Stimulated activated CD4-positive, alpha-beta T cell treated with anti-CD3 and anti-CD28 coated beads, Interleukin-2, amount 100 ng/mL, for 4 hours (primary cell): Measurements from ENCODE around the gene DEAF1.

Experiments used
- DNase-seq: peaks from one replicate; pipeline ENCODE4 v3.0.0-alpha.2; 2020; ENCODE audit warnings: low read depth

DEAF1 gene

DNA sequence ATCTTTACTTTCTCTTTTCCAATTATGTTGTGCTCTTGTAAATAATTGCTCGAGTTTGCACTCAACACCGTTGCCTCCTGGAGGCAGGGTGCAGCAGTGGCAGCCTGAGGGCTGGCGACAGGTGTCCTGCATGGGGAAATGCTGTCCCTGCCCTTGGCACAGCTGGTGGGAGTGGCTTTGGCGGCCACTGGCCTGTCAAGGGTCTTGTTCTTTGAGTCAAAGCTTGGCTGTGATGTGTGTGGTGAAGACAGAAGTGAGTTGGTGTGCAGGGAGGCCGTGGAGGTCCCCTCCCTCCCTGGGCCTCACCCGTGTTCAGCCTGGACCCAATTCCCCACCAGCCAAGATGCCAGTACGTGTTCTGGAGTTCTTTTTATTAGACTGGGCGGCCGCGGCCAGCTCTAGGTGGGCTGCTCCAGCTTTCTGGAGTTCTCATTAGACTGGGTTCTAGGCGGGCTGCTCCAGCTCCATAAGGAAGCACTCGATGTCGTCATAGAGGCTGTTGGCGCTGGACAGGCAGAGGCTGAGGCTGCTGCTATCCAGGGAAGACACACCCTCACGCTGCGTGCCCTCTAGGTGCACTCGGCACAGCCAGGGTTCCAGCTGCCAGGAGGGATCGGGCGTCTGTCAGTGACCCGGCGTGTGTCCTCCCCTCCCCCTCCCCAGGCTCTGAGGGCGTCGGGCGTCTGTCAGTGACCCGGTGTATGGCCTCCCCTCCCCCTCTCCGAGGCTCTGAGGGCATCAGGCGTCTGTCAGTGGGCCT, 82.6 kb downstream of the DEAF1 start:
- DNase-seq: no peak

DNA sequence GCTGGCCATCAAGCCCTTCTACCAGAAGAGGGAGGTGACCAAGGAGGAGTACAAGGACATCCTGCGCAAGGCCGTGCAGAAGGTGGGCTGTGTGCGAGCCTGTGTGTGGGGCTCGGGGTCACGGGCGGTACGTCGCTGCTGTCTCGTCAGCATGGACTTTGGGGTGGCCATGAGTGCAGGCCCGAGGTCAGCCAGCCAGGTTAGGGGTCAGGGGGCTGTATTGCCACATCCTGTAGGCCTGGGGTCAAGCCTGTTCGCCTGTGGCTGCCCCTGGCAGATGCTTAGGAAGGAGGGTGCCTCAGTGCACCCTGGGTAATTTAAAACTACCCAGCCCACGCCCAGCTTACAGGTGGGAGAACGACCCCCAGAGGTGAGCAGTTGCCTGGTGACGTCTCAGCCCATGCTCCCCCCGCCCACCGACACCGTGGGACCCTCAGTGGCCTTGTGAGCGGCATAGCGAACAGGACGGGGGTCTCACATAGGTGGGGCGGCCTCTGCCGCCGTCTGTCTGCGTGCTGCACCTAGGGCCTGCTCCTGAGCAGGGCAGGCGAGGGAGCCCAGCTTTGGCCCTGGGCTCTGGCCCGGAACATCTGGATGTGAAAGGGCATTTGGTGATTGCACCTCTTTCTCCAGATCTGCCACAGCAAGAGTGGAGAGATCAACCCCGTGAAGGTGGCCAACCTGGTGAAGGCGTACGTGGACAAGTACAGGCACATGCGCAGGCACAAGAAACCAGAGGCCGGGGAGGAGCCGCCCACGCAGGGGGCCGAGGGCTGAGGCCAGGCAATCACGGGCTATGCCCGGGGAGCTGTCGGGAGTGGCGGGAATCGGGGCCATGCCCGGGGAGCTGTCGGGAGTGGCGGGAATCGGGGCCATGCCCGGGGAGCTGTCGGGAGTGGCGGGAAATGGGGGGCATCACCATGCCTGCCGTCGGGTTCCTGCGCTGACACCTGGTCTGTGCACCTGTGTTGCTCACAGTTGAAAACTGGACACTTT, 83.7 kb downstream of the DEAF1 start:
- no peak for DNase-seq

DNA sequence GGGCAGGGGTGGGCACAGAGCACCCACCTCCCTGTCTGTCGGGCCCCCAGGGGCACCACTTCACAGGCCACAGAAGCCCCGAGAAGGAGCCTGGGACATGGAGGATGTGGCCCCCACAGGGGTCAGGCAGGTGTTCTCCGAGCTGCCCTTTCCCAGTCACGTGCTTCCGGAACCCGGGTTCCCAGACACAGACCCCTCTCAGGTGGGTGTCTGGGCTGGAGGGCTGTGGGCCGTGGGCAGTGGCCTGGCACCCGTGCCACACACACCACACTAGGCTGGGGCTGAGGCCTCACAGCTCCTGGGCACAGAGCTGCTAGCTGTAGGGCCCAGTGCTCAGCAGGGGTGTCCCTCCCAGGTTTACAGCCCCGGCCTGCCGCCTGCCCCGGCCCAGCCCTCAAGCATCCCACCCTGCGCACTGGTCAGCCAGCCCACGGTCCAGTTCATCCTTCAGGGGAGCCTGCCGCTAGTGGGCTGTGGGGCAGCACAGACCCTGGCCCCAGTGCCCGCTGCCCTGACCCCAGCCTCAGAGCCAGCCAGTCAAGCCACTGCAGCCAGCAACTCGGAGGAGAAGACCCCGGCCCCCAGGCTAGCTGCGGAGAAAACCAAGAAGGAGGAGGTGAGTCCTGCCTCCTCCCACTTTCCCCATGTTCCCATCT, 84.7 kb downstream of the DEAF1 start:
- no peak for DNase-seq

DNA sequence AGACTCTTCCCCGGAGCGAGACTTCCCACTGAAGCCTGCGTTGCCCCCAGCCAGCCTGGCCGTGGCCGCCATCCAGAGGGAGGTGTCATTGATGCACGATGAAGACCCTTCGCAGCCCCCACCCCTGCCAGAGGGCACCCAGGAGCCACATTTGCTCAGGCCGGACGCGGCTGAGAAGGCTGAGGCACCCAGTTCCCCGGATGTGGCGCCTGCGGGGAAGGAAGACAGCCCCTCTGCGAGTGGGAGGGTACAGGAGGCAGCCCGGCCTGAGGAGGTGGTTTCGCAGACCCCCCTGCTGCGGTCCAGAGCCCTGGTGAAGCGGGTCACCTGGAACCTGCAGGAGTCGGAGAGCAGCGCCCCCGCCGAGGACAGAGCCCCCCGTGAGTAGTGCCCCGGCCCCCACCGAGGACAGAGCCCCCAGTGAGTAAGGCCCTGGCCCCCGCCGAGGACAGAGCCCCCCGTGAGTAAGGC, 85.6 kb downstream of the DEAF1 start:
- no peak for DNase-seq

GRCh38 chr11:608791-609251, 86.2 kb downstream of the DEAF1 start:
- no peak for DNase-seq

DNA sequence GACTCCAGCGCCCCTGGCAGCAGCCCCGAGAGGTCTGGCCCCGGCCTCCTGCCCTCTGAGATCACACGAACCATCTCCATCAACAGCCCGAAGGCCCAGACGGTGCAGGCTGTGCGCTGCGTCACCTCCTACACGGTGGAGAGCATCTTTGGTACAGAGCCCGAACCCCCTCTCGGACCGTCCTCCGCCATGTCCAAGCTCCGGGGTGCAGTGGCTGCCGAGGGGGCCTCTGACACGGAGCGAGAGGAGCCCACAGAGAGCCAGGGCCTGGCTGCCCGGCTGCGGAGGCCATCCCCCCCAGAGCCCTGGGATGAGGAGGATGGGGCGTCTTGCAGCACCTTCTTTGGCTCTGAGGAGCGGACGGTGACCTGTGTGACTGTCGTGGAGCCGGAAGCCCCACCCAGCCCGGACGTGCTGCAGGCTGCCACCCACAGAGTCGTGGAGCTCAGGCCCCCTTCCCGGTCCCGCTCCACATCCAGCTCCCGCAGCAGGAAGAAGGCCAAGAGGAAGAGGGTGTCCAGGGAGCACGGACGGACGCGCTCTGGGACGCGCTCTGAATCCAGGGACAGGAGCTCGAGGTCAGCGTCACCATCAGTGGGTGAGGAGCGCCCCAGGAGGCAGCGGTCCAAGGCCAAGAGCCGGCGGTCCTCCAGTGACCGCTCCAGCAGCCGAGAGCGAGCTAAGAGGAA, 86.9 kb downstream of the DEAF1 start:
- DNase-seq: no peak

- no peak for DNase-seq
Observed at GRCh38 chr11:607020-607780, 87.8 kb downstream of the DEAF1 start.

DNA sequence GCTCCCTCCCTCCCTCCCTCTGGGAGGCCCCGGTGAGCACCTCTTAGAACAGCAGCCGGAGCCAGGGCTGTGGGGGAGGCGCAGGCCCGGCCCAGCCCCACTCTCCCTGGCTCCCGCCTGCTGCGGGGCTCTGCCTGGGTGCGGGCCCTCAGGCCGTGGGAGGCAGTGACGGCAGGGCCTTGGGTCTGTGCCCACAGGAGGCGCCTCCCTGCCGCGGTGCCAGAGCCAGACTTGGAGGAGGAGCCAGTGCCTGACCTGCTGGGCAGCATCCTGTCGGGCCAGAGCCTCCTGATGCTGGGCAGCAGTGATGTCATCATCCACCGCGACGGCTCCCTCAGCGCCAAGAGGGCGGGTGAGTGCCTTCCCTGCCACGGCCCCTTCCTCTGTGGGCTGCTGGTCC, 88.8 kb downstream of the DEAF1 start:
- no peak for DNase-seq

DNA sequence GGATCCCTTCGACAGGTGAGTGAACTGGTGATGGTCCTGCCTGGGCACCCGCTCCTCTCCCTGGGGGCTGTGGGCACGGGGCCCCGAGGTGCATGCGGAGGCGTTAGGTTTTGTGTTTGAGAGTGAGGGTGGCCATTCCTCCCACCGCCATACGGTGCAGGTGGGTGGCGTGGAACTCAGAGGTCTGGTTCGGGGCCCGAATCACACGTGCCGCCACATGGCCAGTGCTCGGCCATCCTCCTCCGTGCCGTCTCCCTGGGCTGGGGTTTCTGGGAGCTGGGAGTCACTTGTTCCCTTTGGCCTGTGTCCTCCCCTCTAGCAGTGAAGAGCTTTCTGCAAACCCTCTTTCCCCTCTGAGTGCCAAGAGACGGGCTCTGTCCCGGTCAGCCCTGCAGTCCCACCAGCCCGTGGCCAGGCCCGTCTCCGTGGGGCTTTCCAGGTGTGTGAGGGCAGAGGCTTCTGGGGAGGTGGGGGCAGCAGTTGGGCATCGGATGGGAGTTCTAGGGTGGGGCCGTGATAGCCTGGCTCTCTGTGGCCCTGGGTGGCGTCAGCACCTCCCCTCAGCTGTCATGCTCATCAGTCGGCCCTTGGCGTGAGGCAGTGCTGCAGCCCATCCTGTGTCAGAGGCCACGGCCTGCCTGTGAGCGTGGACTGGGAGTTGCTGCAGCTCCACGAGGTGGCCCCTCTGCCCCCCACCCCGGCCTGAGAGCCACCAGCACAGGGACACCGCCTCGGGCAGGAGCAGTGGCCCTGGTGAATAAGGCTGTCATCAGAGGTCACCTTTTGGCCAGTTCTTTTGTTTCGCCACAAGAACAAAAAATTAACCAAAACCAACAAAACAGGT, 89.5 kb downstream of the DEAF1 start:
- no peak for DNase-seq

- DNase-seq: no peak
Observed at GRCh38 chr11:603154-603553, 91.9 kb downstream of the DEAF1 start.

DNA sequence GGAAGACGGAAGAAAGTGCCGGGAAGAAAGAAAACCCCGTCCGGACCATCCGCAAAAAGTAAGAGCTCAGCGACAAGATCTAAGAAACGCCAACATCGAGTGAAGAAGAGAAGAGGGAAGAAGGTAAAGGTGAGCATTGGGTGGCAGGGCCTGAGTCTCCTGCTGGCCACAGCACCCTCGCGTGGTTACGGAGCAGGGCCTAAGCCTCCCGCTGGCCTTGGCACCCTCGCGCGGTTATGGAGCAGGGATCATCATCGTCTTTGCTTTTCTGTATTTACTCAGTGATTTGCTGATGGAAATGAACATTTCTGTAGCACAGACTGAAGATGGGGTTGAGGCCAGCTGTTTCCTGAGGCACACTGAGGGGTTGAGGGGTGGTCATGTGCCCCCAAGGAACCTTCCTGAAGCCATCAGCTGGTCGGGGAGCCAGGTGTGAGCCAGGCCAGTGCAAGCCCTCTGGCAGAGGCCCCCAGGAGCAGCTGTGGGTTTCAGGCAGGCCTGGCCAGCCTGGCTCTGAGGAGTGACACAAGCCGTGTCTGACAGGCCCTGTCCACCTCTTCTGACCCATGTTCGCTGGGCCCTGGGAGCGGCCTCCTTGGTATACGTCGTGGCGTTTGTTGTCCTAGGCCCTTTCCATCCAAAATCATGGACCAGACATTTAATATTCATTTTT, 93.3 kb downstream of the DEAF1 start:
- DNase-seq: no peak

GRCh38 chr11:598005-598680, 96.9 kb downstream of the DEAF1 start:
- DNase-seq: no peak

DNA sequence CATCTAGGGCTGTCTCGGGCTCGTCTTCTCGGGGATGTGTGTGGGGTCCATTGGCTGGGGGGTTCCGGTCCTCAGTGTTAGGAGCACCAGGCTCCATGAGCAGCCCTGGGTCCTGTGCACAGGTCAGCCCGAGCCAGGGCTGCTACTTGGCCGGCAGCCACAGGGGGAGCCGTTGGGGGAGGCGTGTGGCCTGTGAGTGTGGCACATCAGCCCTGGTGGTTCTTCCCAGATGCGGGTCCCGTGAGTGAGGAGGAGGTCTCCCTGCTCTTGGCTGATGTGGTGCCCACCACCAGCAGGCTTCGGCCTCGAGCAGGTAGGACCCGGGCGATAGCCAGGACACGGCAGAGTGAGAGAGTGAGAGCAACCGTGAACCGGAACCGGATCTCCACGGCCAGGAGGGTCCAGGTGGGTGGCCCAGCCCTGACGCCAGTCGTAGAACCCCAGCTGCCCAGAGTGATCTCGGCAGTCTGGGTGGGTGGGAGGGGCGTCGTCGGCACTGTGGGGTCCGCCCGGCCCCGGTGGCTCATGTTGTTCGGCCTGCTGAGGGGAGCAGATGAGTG, 97.8 kb downstream of the DEAF1 start:
- DNase-seq: no peak

- DNase-seq: no peak
Observed at GRCh38 chr11:596374-596773, 98.6 kb downstream of the DEAF1 start.

- DNase-seq: no peak
Observed at GRCh38 chr11:595400-595799, 99.6 kb downstream of the DEAF1 start.
